Measurements from ENCODE around the gene PLSCR4. TPM values are rescaled to one million over a fixed set of nuclear protein-coding genes. Genes with fewer than 3 reads are reported as not detected.

Gene PLSCR4
- total RNA-seq, 1 donor from 2014 or later = 1.1 TPM

GRCh38 chr3:146180376-146180775 is 70.5 kb downstream of the PLSCR4 start:
- no peak for DNase-seq (ENCODE audit: low read depth)
- Mint-ChIP-seq H3K36me3 (ENCODE audit: low read depth, unreplicated experiment) (no peaks in the 10 kb centered on the region), H3K27me3 (ENCODE audit: low read depth, unreplicated experiment) (no peaks in the 10 kb centered on the region), H3K27ac (ENCODE audit: unreplicated experiment) (no peak overlapping the region), H3K4me3 (ENCODE audit: unreplicated experiment) (no peak overlapping the region), H3K4me1 (ENCODE audit: low read depth, unreplicated experiment) (peaks cover 1% of the 10 kb centered on the region), H3K9me3 (ENCODE audit: unreplicated experiment) (no peaks in the 10 kb centered on the region)
- TF ChIP-seq CTCF (IDR thresholded peaks at IDR 0.05; ENCODE audit: insufficient read depth, low read depth, low read length) = no peak
- no peak for TF ChIP-seq EZH2 (IDR thresholded peaks at IDR 0.05; ENCODE audit: insufficient read depth, low read length)
- FAIRE-seq = no peak
- no peak overlapping the region for H3K4me3 ChIP-seq (ENCODE audit: insufficient read depth, low read depth, low read length)
- no peak overlapping the region for H3K9ac ChIP-seq (ENCODE audit: low read length)
- H3K36me3 ChIP-seq (ENCODE audit: insufficient read depth, low read length) = no peaks in the 10 kb centered on the region
- peaks cover 12% of the 10 kb centered on the region for H3K4me1 ChIP-seq (ENCODE audit: insufficient read depth, low read length)
- H3K9me3 ChIP-seq (ENCODE audit: insufficient read depth, low read depth, low read length) = no peaks in the 10 kb centered on the region
- H3K79me2 ChIP-seq (ENCODE audit: insufficient read depth, low read length) = no peaks in the 10 kb centered on the region
- no peak overlapping the region for H2AFZ ChIP-seq (ENCODE audit: low read depth, low read length)
- no peak overlapping the region for H3K27ac ChIP-seq (ENCODE audit: low read depth, low read length)
- no peak overlapping the region for H3K4me2 ChIP-seq (ENCODE audit: low read length)
- H3K27me3 ChIP-seq (ENCODE audit: insufficient read depth, low read length) = no peaks in the 10 kb centered on the region
- H4K20me1 ChIP-seq (ENCODE audit: insufficient read depth, low read length) = no peaks in the 10 kb centered on the region

GRCh38 chr3:146178006-146178689 is 72.8 kb downstream of the PLSCR4 start:
- H3K9ac ChIP-seq (ENCODE audit: low read length) = no peak overlapping the region
- Mint-ChIP-seq H3K4me1 (ENCODE audit: low read depth, unreplicated experiment) (no peaks in the 10 kb centered on the region), H3K9me3 (ENCODE audit: unreplicated experiment) (no peaks in the 10 kb centered on the region), H3K4me3 (ENCODE audit: unreplicated experiment) (no peak overlapping the region), H3K27ac (ENCODE audit: unreplicated experiment) (no peak overlapping the region), H3K36me3 (ENCODE audit: low read depth, unreplicated experiment) (no peaks in the 10 kb centered on the region), H3K27me3 (ENCODE audit: low read depth, unreplicated experiment) (no peaks in the 10 kb centered on the region)
- no peaks in the 10 kb centered on the region for H3K79me2 ChIP-seq (ENCODE audit: insufficient read depth, low read length)
- H3K4me2 ChIP-seq (ENCODE audit: low read length) = no peak overlapping the region
- no peak for DNase-seq (ENCODE audit: low read depth)
- no peak overlapping the region for H2AFZ ChIP-seq (ENCODE audit: low read depth, low read length)
- FAIRE-seq = no peak
- TF ChIP-seq EZH2 (IDR thresholded peaks at IDR 0.05; ENCODE audit: insufficient read depth, low read length) (no peak), CTCF (IDR thresholded peaks at IDR 0.05; ENCODE audit: insufficient read depth, low read depth, low read length) (no peak)
- H3K36me3 ChIP-seq (ENCODE audit: insufficient read depth, low read length) = no peaks in the 10 kb centered on the region
- H3K27me3 ChIP-seq (ENCODE audit: insufficient read depth, low read length) = no peaks in the 10 kb centered on the region
- no peaks in the 10 kb centered on the region for H4K20me1 ChIP-seq (ENCODE audit: insufficient read depth, low read length)
- no peak overlapping the region for H3K4me3 ChIP-seq (ENCODE audit: insufficient read depth, low read depth, low read length)
- H3K4me1 ChIP-seq (ENCODE audit: insufficient read depth, low read length) = peaks cover 7% of the 10 kb centered on the region
- no peak overlapping the region for H3K27ac ChIP-seq (ENCODE audit: low read depth, low read length)
- H3K9me3 ChIP-seq (ENCODE audit: insufficient read depth, low read depth, low read length) = no peaks in the 10 kb centered on the region

GRCh38 chr3:146177519-146177918 is 73.4 kb downstream of the PLSCR4 start:
- Histone ChIP-seq H2AFZ (ENCODE audit: low read depth, low read length) (peak overlapping the region; percentile 1), H3K4me2 (ENCODE audit: low read length) (peak overlapping the region; percentile 11), H4K20me1 (ENCODE audit: insufficient read depth, low read length) (no peaks in the 10 kb centered on the region), H3K9me3 (ENCODE audit: insufficient read depth, low read depth, low read length) (no peaks in the 10 kb centered on the region), H3K36me3 (ENCODE audit: insufficient read depth, low read length) (no peaks in the 10 kb centered on the region), H3K4me1 (ENCODE audit: insufficient read depth, low read length) (peaks cover 12% of the 10 kb centered on the region), H3K4me3 (ENCODE audit: insufficient read depth, low read depth, low read length) (no peak overlapping the region), H3K27me3 (ENCODE audit: insufficient read depth, low read length) (no peaks in the 10 kb centered on the region), H3K79me2 (ENCODE audit: insufficient read depth, low read length) (no peaks in the 10 kb centered on the region), H3K27ac (ENCODE audit: low read depth, low read length) (no peak overlapping the region), H3K9ac (ENCODE audit: low read length) (no peak overlapping the region)
- Mint-ChIP-seq H3K27me3 (ENCODE audit: low read depth, unreplicated experiment) (no peaks in the 10 kb centered on the region), H3K4me1 (ENCODE audit: low read depth, unreplicated experiment) (no peaks in the 10 kb centered on the region), H3K4me3 (ENCODE audit: unreplicated experiment) (no peak overlapping the region), H3K9me3 (ENCODE audit: unreplicated experiment) (no peaks in the 10 kb centered on the region), H3K27ac (ENCODE audit: unreplicated experiment) (no peak overlapping the region), H3K36me3 (ENCODE audit: low read depth, unreplicated experiment) (no peaks in the 10 kb centered on the region)
- no peak for DNase-seq (ENCODE audit: low read depth)
- TF ChIP-seq EZH2 (IDR thresholded peaks at IDR 0.05; ENCODE audit: insufficient read depth, low read length) = no peak
- no peak for FAIRE-seq

Measured in astrocyte (in vitro differentiated cells and primary cell).